ENCODE data around the gene MRPL21. TPM values are rescaled to one million over a fixed set of nuclear protein-coding genes. Genes with fewer than 3 reads are reported as not detected.

MRPL21 gene
- total RNA-seq, 1 experiment from 2014 or later = 126 TPM

DNA sequence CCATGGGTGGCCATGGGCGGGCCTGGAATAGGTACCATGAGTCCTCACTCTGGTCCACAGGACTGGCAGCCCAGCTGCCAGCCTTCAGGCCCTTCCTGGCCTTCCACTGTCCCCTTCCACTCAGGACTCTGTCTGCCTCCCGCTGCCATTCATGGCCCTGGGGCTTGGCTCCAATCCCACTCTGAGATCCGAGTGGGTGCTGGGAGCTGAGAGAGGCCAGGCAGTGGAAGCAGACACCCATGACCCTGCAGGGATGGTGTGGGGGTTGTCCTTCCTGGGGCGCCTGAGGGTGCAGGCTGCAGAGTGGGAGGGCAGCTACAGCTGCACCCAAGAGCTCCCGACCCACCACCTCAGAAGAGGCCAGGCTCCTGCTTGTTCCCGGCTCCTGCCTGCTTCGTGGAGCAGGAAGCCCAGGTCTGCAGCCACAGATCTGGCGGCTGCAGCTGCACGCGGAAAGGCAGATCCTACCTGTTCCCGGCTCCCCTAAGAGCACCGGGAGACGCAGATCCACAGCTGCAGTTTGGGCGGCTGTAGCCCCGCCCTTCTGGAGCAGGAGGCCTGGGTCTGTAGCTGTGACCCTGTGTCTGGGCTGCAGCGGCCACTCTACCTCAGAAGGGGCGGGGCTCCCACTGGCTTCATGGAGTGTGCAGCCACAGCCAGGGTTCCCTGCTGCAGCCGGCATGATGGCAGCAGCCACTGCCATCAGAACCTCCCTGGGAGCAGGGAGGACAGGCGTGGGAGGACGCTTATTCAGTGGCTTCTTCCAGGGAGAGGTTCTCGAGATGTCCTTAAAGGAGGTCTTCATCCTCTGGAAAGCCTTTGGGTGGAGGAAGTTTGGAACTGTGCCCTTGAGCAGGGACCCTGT lies 27.6 kb upstream of the MRPL21 start:
- CTCF ChIA-PET = no interaction called here
- no peaks in the 10 kb centered on the region for H3K4me1 ChIP-seq (ENCODE audit: insufficient read depth, low read length, poor library complexity, severe bottlenecking)
- H3K27me3 ChIP-seq (replicated peaks; ENCODE audit: insufficient read depth, low read depth, low read length, poor library complexity) = no peaks in the 10 kb centered on the region
- H3K4me3 ChIP-seq (ENCODE audit: low read depth, low read length, poor library complexity, severe bottlenecking) = no peak overlapping the region
- DNase-seq (ENCODE audit: low spot score) = no peak
- peaks cover 52% of the 10 kb centered on the region for H3K36me3 ChIP-seq (ENCODE audit: insufficient read depth, low read length, poor library complexity, severe bottlenecking)
- BruUV-seq (replicated peaks) = no TSS peak
- intact Hi-C loops (cut with micrococcal nuclease; ENCODE audit: unreplicated experiment) = no loop called here
- no peaks in the 10 kb centered on the region for H3K9me3 ChIP-seq (ENCODE audit: low read depth, low read length, poor library complexity, severe bottlenecking)
- POLR2A ChIA-PET (ENCODE audit: low non-redundant PET) = no interaction called here
- no peak overlapping the region for H3K27ac ChIP-seq (ENCODE audit: low read depth, low read length, poor library complexity, severe bottlenecking)
- TF ChIP-seq, protein P1, sequence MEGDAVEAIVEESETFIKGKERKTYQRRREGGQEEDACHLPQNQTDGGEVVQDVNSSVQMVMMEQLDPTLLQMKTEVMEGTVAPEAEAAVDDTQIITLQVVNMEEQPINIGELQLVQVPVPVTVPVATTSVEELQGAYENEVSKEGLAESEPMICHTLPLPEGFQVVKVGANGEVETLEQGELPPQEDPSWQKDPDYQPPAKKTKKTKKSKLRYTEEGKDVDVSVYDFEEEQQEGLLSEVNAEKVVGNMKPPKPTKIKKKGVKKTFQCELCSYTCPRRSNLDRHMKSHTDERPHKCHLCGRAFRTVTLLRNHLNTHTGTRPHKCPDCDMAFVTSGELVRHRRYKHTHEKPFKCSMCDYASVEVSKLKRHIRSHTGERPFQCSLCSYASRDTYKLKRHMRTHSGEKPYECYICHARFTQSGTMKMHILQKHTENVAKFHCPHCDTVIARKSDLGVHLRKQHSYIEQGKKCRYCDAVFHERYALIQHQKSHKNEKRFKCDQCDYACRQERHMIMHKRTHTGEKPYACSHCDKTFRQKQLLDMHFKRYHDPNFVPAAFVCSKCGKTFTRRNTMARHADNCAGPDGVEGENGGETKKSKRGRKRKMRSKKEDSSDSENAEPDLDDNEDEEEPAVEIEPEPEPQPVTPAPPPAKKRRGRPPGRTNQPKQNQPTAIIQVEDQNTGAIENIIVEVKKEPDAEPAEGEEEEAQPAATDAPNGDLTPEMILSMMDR (conservative IDR thresholded peaks at IDR 0.05; ENCODE audit: low read depth, low read length) = no peak
- no peak for TF ChIP-seq EZH2 (IDR thresholded peaks at IDR 0.05; ENCODE audit: borderline replicate concordance, low read depth, low read length, poor library complexity, severe bottlenecking)

DNA sequence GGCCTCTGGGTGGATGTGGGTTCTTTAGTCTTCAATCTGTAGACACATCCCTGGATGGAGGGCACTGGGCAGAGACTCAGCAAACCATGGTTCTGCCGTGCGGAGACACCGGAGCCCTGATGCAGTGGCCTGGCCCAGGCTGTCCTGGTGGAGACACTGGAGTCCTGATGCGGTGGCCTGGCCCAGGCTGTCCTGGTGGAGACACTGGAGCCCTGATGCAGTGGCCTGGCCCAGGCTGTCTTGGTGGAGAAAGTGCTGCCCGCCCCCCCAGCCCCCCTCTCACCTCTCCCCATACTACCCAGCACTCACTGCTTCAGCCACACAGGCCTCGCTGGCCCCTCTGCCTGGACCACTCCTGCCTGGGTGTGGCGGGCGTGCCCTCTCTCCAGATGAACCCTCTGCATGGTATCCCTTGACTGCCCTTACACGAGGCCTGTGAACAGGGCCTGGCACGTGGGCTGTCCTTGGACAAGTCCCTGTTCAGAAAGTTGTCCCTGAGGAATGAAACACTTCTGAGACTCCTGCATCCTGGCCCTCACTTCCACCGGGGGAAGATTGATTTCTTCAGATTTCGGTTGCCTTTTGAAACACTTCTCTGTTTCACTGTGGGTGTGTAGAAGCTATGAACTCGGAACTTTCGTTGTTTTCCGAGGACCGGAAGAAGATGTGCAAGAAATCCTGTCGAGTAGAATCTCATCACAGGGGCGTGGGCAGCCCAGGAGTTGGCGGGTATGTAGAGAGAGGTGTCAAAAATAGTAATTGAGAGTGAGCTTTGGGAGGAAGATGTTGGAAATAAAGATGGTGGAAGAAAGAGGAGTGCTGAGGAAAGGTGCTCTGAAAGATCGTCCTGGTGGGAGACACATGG lies 26.3 kb upstream of the MRPL21 start:
- TF ChIP-seq, protein P1 (conservative IDR thresholded peaks at IDR 0.05; ENCODE audit: low read depth, low read length) = no peak
- no peak for DNase-seq (ENCODE audit: low spot score)
- H3K4me3 ChIP-seq (ENCODE audit: low read depth, low read length, poor library complexity, severe bottlenecking) = no peak overlapping the region
- peaks cover 56% of the 10 kb centered on the region for H3K36me3 ChIP-seq (ENCODE audit: insufficient read depth, low read length, poor library complexity, severe bottlenecking)
- BruUV-seq (replicated peaks) = no TSS peak
- no peak overlapping the region for H3K27ac ChIP-seq (ENCODE audit: low read depth, low read length, poor library complexity, severe bottlenecking)
- no peaks in the 10 kb centered on the region for H3K4me1 ChIP-seq (ENCODE audit: insufficient read depth, low read length, poor library complexity, severe bottlenecking)
- no peaks in the 10 kb centered on the region for H3K27me3 ChIP-seq (replicated peaks; ENCODE audit: insufficient read depth, low read depth, low read length, poor library complexity)
- peaks cover 12% of the 10 kb centered on the region for H3K9me3 ChIP-seq (ENCODE audit: low read depth, low read length, poor library complexity, severe bottlenecking)
- intact Hi-C loops (cut with micrococcal nuclease; ENCODE audit: unreplicated experiment) = no loop called here
- CTCF ChIA-PET = no interaction called here
- POLR2A ChIA-PET (ENCODE audit: low non-redundant PET) = no interaction called here

- POLR2A ChIA-PET (ENCODE audit: low non-redundant PET) = no interaction called here
- CTCF ChIA-PET = no interaction called here
- H3K9me3 ChIP-seq (ENCODE audit: low read depth, low read length, poor library complexity, severe bottlenecking) = peaks cover 16% of the 10 kb centered on the region
- TF ChIP-seq, protein P1 (conservative IDR thresholded peaks at IDR 0.05; ENCODE audit: low read depth, low read length) = no peak
- TF ChIP-seq EZH2 (IDR thresholded peaks at IDR 0.05; ENCODE audit: borderline replicate concordance, low read depth, low read length, poor library complexity, severe bottlenecking) = no peak
- no peaks in the 10 kb centered on the region for H3K27me3 ChIP-seq (replicated peaks; ENCODE audit: insufficient read depth, low read depth, low read length, poor library complexity)
- no peak overlapping the region for H3K4me3 ChIP-seq (ENCODE audit: low read depth, low read length, poor library complexity, severe bottlenecking)
- intact Hi-C loops (cut with micrococcal nuclease; ENCODE audit: unreplicated experiment) = no loop called here
- H3K4me1 ChIP-seq (ENCODE audit: insufficient read depth, low read length, poor library complexity, severe bottlenecking) = no peaks in the 10 kb centered on the region
- H3K36me3 ChIP-seq (ENCODE audit: insufficient read depth, low read length, poor library complexity, severe bottlenecking) = peaks cover 58% of the 10 kb centered on the region
- BruUV-seq (replicated peaks) = no TSS peak
- no peak for DNase-seq (ENCODE audit: low spot score)
- H3K27ac ChIP-seq (ENCODE audit: low read depth, low read length, poor library complexity, severe bottlenecking) = no peak overlapping the region
These were observed 25.5 kb upstream of the MRPL21 start for GRCh38 chr11:68929135-68929534.

Data from A673 (cell line).